A549 (cell line): ENCODE measurements around the gene TSPAN18. TPM values are rescaled to one million over a fixed set of nuclear protein-coding genes. Genes with fewer than 3 reads are reported as not detected.
A peak's percentile ranks its signal among the peaks of the same experiment; 100 is the strongest.

ENCODE experiments used
- ATAC-seq, 2 experiments: fragments of 200-7000 bp in 1 of 2; fragments of >200 bp in 1 of 2; cut with Nextera tagmentation in 1 of 2; cut with Tn5 transposase in 1 of 2; 3 replicates each; pipeline versions ENCODE4 v1.8.0 to v1.9.1; 2018 to 2020; ENCODE audit warnings: mild to moderate bottlenecking in 1 of 2, moderate library complexity in 1 of 2
- CTCF ChIA-PET: fragments of 300-600 bp; sonication (Branson Sonifier 250); formaldehyde crosslinking; extraction: SDS; loops from one replicate; lab custom pipeline; 2021; ENCODE audit warnings: antibody characterized with exemption, inconsistent platforms; lab: Yijun Ruan, JAX
- POLR2A ChIA-PET: fragments of 350-600 bp; formaldehyde crosslinking; extraction: SDS; loops from one replicate; lab custom pipeline; 2021; ENCODE audit warnings: antibody characterized with exemption, inconsistent platforms; lab: Yijun Ruan, JAX
- DNase-seq, 2 experiments: peaks; one replicate each; pipeline versions ENCODE4 v3.0.0 to v3.0.0-alpha.2; 2011 to 2016; ENCODE audit warnings: low read depth in 1 of 2, low spot score in 1 of 2
- FAIRE-seq: peaks from 2 replicates; lab custom pipeline; 2011; peaks lifted over from hg19 to GRCh38; lab: Jason Lieb, UNC
- H3K27ac ChIP-seq, 2 experiments: fragments of >200 bp; sonication (Bioruptor Twin); formaldehyde crosslinking; 3 replicates each; pipeline ENCODE4 v1.5.1; 2016 to 2017
- H3K4me1 ChIP-seq: fragments of >200 bp; sonication (Bioruptor Twin); formaldehyde crosslinking; 3 replicates; pipeline ENCODE4 v1.6.1; 2016
- H3K4me2 ChIP-seq: fragments of >200 bp; sonication (Bioruptor Twin); formaldehyde crosslinking; 3 replicates; pipeline ENCODE4 v1.6.1; 2016
- H3K4me3 ChIP-seq: fragments of >200 bp; sonication (Bioruptor Twin); formaldehyde crosslinking; 3 replicates; pipeline ENCODE4 v1.5.1; 2016
- H3K9me3 ChIP-seq: fragments of >200 bp; sonication (Bioruptor Twin); formaldehyde crosslinking; 3 replicates; pipeline ENCODE4 v1.6.1; 2016
- CBX8 ChIP-seq: fragments of 200-600 bp; sonication (generic); IDR thresholded peaks from 2 replicates; pipeline ENCODE4 v1.6.1; 2016
- CHD4 ChIP-seq: fragments of 200-600 bp; sonication (generic); IDR thresholded peaks from 2 replicates; pipeline ENCODE4 v1.6.1; 2016; ENCODE audit warnings: antibody characterized with exemption, mild to moderate bottlenecking, borderline replicate concordance
- EHF ChIP-seq: fragments of 250-450 bp; sonication (Bioruptor Pico); IDR thresholded peaks from 2 replicates; pipeline ENCODE4 v1.5.0; 2020; ENCODE audit warnings: mild to moderate bottlenecking
- FOXS1 ChIP-seq: fragments of 250-450 bp; sonication (Bioruptor Pico); IDR thresholded peaks from 2 replicates; pipeline ENCODE4 v1.5.0; 2020; ENCODE audit warnings: mild to moderate bottlenecking, moderate library complexity
- GATA3 ChIP-seq: IDR thresholded peaks from 2 replicates; pipeline ENCODE4 v1.6.1; 2012; ENCODE audit warnings: borderline replicate concordance
- HOXB5 ChIP-seq: fragments of 250-450 bp; sonication (Bioruptor Pico); IDR thresholded peaks from 2 replicates; pipeline ENCODE4 v1.5.0; 2020; ENCODE audit warnings: mild to moderate bottlenecking, moderate library complexity
- NFE2L2 ChIP-seq: fragments of 150-350 bp; conservative IDR thresholded peaks from 2 replicates; pipeline ENCODE4 v1.6.1; 2014; ENCODE audit warnings: low read length
- NR3C1 ChIP-seq: fragments of >200 bp; sonication (Bioruptor Twin); formaldehyde crosslinking; IDR thresholded peaks from 3 replicates; pipeline ENCODE4 v1.6.1; 2017
- PHF8 ChIP-seq: fragments of 200-600 bp; sonication (generic); IDR thresholded peaks from 2 replicates; pipeline ENCODE4 v1.6.1; 2016; ENCODE audit warnings: low read depth, mild to moderate bottlenecking, antibody characterized with exemption, moderate library complexity, borderline replicate concordance
- RAD21 ChIP-seq, 2 experiments: fragments of >200 bp in 1 of 2; sonication (Bioruptor Twin) in 1 of 2; formaldehyde crosslinking in 1 of 2; IDR thresholded peaks in 1 of 2; conservative IDR thresholded peaks in 1 of 2; 2 replicates in 1 of 2; 3 replicates in 1 of 2; pipeline ENCODE4 v1.6.1; 2012 to 2018; ENCODE audit warnings: inconsistent platforms in 1 of 2
- RARB ChIP-seq: fragments of 250-450 bp; sonication (Bioruptor Pico); IDR thresholded peaks from 2 replicates; pipeline ENCODE4 v1.8.0; 2021; ENCODE audit warnings: mild to moderate bottlenecking, moderate library complexity
- RFX5 ChIP-seq: fragments of 450-650 bp; IDR thresholded peaks from 2 replicates; pipeline ENCODE4 v1.7.1; 2014; ENCODE audit warnings: antibody characterized with exemption, mild to moderate bottlenecking, moderate library complexity
- SMC3 ChIP-seq: fragments of >200 bp; sonication (Bioruptor Twin); formaldehyde crosslinking; IDR thresholded peaks from 3 replicates; pipeline ENCODE4 v1.6.1; 2018; ENCODE audit warnings: inconsistent platforms
- TP53 ChIP-seq: fragments of 250-450 bp; sonication (Bioruptor Pico); IDR thresholded peaks from 2 replicates; pipeline ENCODE4 v1.5.0; 2021; ENCODE audit warnings: mild to moderate bottlenecking, moderate library complexity
- whole genome bisulfite sequencing: methylation state at CpG from one replicate; pipeline ENCODE4 v1.1.6; 2017; ENCODE audit errors: missing lambda C conversion rate; 5-methylcytosine and 5-hydroxymethylcytosine counted together
- polyA plus RNA-seq, 4 experiments: library from polyadenylated mRNA; depleted of rRNA in 3 of 4; stranded (reverse); fragments of >200 nt; fragmentation: RNase III in 1 of 4; extraction: RNeasy Plus Mini Kit Qiagen cat#74134 plus additional on column Dnase treatment in 1 of 4; gene quantifications; 2 replicates in 3 of 4; 3 replicates in 1 of 4; pipeline ENCODE4 v1.2.3, GENCODE V29; 2011 to 2017
- TF ChIP-seq, protein P1 (sequence below): fragments of 250-450 bp; sonication (Bioruptor Pico); IDR thresholded peaks from 2 replicates; pipeline ENCODE4 v1.5.0; 2021; ENCODE audit warnings: mild to moderate bottlenecking, moderate library complexity, borderline replicate concordance
- TF ChIP-seq, protein P2 (sequence below): IDR thresholded peaks from 2 replicates; pipeline ENCODE4 v1.6.1; 2012

Gene TSPAN18
- polyA plus RNA-seq, 2 of the 4 experiments (the other 2 are of a cell fraction): 0.81 to 4.5 TPM

DNA sequence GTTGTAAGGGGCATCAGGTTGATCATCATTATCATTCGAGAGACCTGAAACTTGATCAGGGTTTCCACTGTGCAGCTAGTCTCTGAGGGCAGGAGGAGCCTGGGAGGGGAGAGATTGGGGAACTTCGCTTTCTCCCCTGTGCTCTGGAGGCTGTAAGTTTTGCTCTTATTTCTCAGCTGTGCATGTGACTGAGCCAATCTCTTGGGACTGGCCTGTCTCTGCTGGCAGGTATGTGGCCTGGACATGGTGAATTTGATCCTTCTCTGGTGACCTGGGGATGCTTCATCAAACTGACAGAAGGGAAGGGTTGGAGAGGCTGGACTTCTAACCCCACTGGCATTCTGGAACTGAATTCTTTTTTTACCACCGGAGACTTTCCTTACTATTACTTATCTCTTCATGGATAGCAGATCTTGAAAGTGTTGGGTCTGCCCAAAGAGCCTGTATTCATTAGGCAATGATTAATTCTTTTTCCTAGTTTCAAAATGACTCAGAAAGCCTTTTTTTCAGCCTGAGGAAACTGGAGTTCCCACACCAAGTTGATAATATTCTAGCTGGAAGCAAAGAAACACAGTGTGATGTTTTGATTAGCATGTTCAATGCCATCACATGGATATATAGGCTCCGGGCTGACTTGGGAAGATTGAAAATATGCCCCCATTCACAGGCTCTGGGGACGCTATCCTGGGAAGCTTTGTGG lies 36.5 kb downstream of the TSPAN18 start:
- Histone ChIP-seq H3K4me1 (peaks cover 24% of the 10 kb centered on the region), H3K27ac (peak overlapping the region in 1 of 2 experiments; percentile 19; a peak in 1 of 6 replicates)
- no peak for ATAC-seq
- WGBS: 61% methylated on average over 5 of the region's 5 CpGs
- no peak for FAIRE-seq
- TF ChIP-seq SMC3 (no peak), FOXS1 (CRISPR knock-in tag) (no peak), GATA3 (no peak), CHD4 (no peak), RARB (CRISPR knock-in tag) (no peak), EHF (no peak)
- TF ChIP-seq, protein P1, sequence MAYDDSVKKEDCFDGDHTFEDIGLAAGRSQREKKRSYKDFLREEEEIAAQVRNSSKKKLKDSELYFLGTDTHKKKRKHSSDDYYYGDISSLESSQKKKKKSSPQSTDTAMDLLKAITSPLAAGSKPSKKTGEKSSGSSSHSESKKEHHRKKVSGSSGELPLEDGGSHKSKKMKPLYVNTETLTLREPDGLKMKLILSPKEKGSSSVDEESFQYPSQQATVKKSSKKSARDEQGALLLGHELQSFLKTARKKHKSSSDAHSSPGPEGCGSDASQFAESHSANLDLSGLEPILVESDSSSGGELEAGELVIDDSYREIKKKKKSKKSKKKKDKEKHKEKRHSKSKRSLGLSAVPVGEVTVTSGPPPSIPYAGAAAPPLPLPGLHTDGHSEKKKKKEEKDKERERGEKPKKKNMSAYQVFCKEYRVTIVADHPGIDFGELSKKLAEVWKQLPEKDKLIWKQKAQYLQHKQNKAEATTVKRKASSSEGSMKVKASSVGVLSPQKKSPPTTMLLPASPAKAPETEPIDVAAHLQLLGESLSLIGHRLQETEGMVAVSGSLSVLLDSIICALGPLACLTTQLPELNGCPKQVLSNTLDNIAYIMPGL (CRISPR knock-in tag): no peak
- TF ChIP-seq, all 56 proteins: peak for 0
- DNase-seq: no peak
- Histone ChIP-seq H3K4me2 (peak overlapping the region; percentile 23; the same call in 1 of the 3 replicates), H3K4me3 (no peak overlapping the region), H3K9me3 (peaks cover 9% of the 10 kb centered on the region; the same call in 2 of the 3 replicates)
- CTCF ChIA-PET: interaction anchor here (0.8 to 5.5 kb wide), 5 partner anchors 12 to 164 kb away, joined by 3 to 36 read pairs (median 3); no protein-coding TSS in a partner anchor
- POLR2A ChIA-PET: no interaction called here

DNA sequence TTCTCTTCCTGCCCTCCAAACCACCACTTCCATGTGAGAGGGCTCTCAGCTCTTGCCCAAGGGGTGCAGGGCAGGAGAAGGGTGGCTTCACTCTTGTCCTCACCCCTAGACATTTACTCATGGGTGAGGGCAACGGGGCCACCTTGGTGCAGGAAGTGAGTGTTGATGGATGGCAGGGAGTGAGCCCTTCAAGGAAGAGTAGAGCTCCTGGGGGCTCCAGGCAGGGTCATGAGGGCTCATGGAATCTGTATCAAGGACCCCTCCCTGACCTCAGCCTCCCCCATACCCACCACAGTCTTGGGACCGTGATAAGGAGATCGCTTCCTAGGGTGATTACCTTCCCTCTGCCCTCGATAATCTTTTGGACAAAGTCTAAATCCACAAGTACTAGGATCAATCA lies 37.8 kb downstream of the TSPAN18 start:
- no peak overlapping the region for H3K27ac ChIP-seq
- no peaks in the 10 kb centered on the region for H3K9me3 ChIP-seq
- ChIA-PET CTCF (interaction anchor here (4.3 to 4.8 kb wide), 2 partner anchors 11 to 143 kb away, joined by 11 to 40 read pairs; no protein-coding TSS in a partner anchor), POLR2A (no interaction called here)
- H3K4me2 ChIP-seq: no peak overlapping the region
- H3K4me3 ChIP-seq: no peak overlapping the region
- 74% methylated on average over 4 of the region's 4 CpGs for WGBS
- ATAC-seq: no peak
- peaks cover 24% of the 10 kb centered on the region for H3K4me1 ChIP-seq
- no peak for FAIRE-seq
- TF ChIP-seq RFX5 (no peak), NR3C1 (no peak), RAD21 (conservative IDR thresholded peaks at IDR 0.05 in 1 of 2, IDR thresholded peaks at IDR 0.05 in 1 of 2) (no peak)
- DNase-seq: no peak

DNA sequence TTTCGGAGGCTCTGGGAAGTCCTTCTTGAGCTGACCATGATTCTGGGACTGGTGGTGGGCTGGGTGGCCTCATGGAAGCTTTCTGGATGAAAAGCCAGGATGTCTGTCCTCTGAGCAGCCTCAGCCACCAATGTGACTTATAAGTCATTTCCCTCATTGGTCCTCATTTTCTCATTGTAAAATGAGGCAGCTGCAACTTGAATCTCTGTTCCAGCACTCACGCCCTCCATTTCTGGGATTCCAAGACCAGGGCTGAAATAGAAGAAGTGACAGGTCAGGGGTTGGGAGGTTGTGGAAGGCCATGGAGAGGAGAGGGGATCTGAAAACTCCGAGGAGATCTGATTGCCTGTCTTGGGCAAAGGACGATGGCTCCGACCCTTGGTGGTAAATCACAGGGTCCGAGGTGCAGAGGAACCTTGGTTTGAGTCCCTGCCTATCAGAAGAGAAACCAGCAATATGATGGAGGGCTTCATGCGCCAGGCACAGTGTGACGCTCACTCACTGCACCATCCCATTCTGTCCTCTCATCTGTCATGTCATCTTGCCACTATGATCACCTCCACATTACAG lies 38.3 kb downstream of the TSPAN18 start:
- H3K9me3 ChIP-seq: no peaks in the 10 kb centered on the region
- peaks cover 28% of the 10 kb centered on the region for H3K4me1 ChIP-seq
- CTCF ChIA-PET: interaction anchor here (0.9 to 4.3 kb wide), 4 partner anchors 10 to 208 kb away, joined by 3 to 40 read pairs (median 4); no protein-coding TSS in a partner anchor
- TF ChIP-seq CBX8 (no peak), TP53 (CRISPR knock-in tag) (no peak), NFE2L2 (no peak), RAD21 (conservative IDR thresholded peaks at IDR 0.05 in 1 of 2, IDR thresholded peaks at IDR 0.05 in 1 of 2) (no peak), PHF8 (no peak), HOXB5 (CRISPR knock-in tag) (no peak)
- TF ChIP-seq, protein P2, sequence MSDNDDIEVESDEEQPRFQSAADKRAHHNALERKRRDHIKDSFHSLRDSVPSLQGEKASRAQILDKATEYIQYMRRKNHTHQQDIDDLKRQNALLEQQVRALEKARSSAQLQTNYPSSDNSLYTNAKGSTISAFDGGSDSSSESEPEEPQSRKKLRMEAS: no peak
- TF ChIP-seq, protein P1 (CRISPR knock-in tag): no peak
- TF ChIP-seq, all 56 proteins: peak for 0
- no peak overlapping the region for H3K4me2 ChIP-seq
- ATAC-seq (no peak), FAIRE-seq (no peak), DNase-seq (no peak)
- no peak overlapping the region for H3K27ac ChIP-seq
- POLR2A ChIA-PET: no interaction called here
- 85% methylated on average over 8 of the region's 8 CpGs for WGBS
- H3K4me3 ChIP-seq: no peak overlapping the region
